Measurements from ENCODE around the gene SLMAP.

GRCh38 chr3:57952651-57953050 is 196.5 kb downstream of the SLMAP start:
- TF ChIP-seq EZH2phosphoT487 (IDR thresholded peaks at IDR 0.05; ENCODE audit: borderline replicate concordance): no peak
- no peak for TF ChIP-seq CTCF (conservative IDR thresholded peaks at IDR 0.05; ENCODE audit: low read length)
